ELF-1 (cell line): Measurements from ENCODE around the gene CYB561D2.

Experiments used
- DNase-seq: peaks from one replicate; pipeline ENCODE4 v3.0.0-alpha.2; 2016; ENCODE audit warnings: low read depth, low spot score

The CYB561D2 gene

DNA sequence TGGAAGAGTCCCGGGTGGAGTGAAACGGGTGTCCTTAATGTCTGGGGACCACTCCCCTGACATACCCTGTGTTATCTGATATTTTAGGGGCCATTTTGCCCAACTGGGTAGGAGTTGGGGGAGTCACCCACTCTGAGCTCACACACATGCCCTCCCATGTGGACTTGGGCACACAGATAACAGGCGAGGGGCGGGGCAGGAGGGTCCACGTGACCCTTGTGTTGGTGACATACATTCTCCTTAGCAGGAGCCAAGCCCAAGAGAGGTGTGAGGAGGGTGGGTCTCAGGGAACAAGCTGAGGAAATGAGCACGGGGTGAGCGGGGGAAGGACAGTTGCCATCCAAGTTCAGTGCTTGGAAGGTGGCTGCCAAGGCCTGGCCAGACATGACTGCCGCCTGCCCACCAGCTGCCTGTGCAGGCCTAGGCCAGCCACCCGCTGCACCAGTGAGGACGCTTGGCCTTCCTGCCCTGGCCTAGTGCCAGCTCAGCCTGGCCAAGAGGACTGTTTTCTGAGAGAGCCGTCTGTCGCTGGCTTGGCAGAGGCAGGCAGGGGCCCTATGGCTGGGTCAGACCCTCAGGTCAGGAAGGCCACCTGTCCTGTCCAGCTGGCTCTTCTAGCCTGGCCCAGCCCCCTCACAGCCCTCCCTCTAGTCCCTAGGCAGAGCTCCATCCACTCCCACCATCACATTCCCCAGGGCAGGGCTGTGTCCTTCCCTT, 40.0 kb downstream of the CYB561D2 start:
- DNase-seq = peak; percentile 34

DNA sequence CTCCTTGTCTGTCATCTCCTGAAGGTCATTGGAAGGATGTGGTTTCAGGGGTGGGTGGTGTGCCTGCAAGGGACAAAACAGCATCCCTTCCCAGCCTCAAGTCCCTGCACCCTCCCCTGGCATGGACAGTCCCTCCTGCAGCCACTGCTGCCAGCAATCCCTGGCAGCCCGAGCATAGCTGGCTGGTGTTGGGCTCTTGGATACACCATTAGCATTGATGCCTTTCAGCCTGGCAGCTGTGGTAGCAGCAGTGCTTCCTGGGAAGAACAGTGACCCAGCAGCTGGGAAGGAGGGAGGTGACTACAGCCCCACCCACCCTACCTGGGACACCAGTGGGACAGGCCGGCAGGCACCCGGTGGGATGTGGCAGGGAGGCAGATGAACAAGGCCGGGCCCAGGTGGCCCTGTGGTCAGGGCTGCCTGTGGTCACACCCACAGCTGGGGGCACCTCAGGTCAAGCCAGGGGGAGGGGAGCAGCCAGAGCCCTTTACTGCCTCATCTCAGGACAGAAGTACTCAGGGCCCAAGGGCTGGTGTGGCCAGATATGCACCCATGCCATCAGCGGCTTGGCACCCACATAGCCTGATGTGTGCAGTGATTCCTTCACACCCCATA, 41.5 kb downstream of the CYB561D2 start:
- no peak for DNase-seq

- no peak for DNase-seq
These were observed 42.4 kb downstream of the CYB561D2 start for GRCh38 chr3:50393061-50393460.

GRCh38 chr3:50395070-50395860, 44.6 kb downstream of the CYB561D2 start:
- no peak for DNase-seq

DNA sequence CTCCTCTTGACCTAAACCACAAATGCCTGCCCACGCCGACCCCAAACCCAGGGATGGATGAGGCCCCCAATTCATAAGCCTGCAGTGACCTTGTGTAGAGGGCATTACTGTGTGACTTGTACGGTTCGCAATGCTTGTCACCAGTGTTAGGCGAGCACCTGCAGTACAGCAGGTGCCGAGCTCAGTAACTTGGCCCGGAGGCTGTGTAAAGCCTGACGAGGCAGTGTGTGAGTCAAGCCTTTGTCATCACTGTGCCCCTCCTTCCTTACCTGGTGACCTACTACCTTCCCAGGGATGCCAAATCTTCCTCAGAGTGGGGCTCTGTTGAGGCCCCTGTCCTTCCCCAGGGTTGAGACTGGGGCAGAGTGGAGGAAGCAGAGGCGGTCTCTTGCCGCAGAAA, 45.8 kb downstream of the CYB561D2 start:
- DNase-seq = no peak

- no peak for DNase-seq
These were observed 51.4 kb downstream of the CYB561D2 start for GRCh38 chr3:50401978-50402595.
